K562 (cell line): ENCODE measurements around the gene DDX41. TPM values are rescaled to one million over a fixed set of nuclear protein-coding genes. Genes with fewer than 3 reads are reported as not detected.

Source experiments
- ATF1 ChIP-seq, 2 experiments: fragments of 450-650 bp in 1 of 2; IDR thresholded peaks; 2 replicates each; pipeline ENCODE4 v1.6.1; 2016; ENCODE audit warnings: missing compliant biosample characterization in 1 of 2, missing genetic modification characterization in 1 of 2
- CBFA2T2 ChIP-seq: fragments of 450-650 bp; conservative IDR thresholded peaks from 2 replicates; pipeline ENCODE4 v1.6.1; 2017; ENCODE audit warnings: mild to moderate bottlenecking
- CC2D1A ChIP-seq: fragments of 450-650 bp; IDR thresholded peaks from 2 replicates; pipeline ENCODE4 v1.6.1; 2017; ENCODE audit warnings: mild to moderate bottlenecking
- CEBPG ChIP-seq, 3 experiments: fragments of 200-800 bp in 1 of 3; sonication (Bioruptor generic) in 1 of 3; sonication (generic) in 1 of 3; formaldehyde crosslinking in 1 of 3; IDR thresholded peaks in 2 of 3; conservative IDR thresholded peaks in 1 of 3; 2 replicates each; pipeline versions ENCODE4 v1.6.1 to v1.8.0; 2016 to 2022; ENCODE audit warnings: missing compliant biosample characterization in 2 of 3, missing genetic modification characterization in 2 of 3, mild to moderate bottlenecking in 1 of 3, missing genetic modification reagents in 1 of 3
- CHD1 ChIP-seq: fragments of 200-600 bp; sonication (generic); IDR thresholded peaks from one replicate; pipeline ENCODE4 v1.6.1; 2012; ENCODE audit warnings: mild to moderate bottlenecking, moderate library complexity, low read length, inconsistent platforms
- GABPB1 ChIP-seq: sonication (generic); formaldehyde crosslinking; IDR thresholded peaks from 2 replicates; pipeline ENCODE4 v1.8.0; 2022; ENCODE audit warnings: mild to moderate bottlenecking, missing genetic modification reagents
- HDAC2 ChIP-seq: fragments of 450-650 bp; IDR thresholded peaks from 2 replicates; pipeline ENCODE4 v1.6.1; 2016; ENCODE audit warnings: mild to moderate bottlenecking
- KDM1A ChIP-seq, 2 experiments: fragments of 450-650 bp; IDR thresholded peaks; 2 replicates each; pipeline ENCODE4 v1.6.1; 2016; ENCODE audit warnings: mild to moderate bottlenecking in 2 of 2
- MEF2D ChIP-seq: conservative IDR thresholded peaks from 2 replicates; pipeline ENCODE4 v1.6.1; 2016; ENCODE audit warnings: low read depth, missing genetic modification characterization, missing compliant biosample characterization
- TBL1XR1 ChIP-seq, 2 experiments: IDR thresholded peaks; 2 replicates each; pipeline ENCODE4 v1.6.1; 2012; ENCODE audit warnings: improper control_type of control experiment in 2 of 2, low read length in 2 of 2, mild to moderate bottlenecking in 1 of 2
- ZNF124 ChIP-seq: sonication (generic); formaldehyde crosslinking; IDR thresholded peaks from 2 replicates; pipeline ENCODE4 v1.8.1; 2022; ENCODE audit warnings: missing genetic modification reagents
- ZNF232 ChIP-seq: sonication (generic); formaldehyde crosslinking; IDR thresholded peaks from 2 replicates; pipeline ENCODE4 v1.8.0; 2022; ENCODE audit warnings: mild to moderate bottlenecking, missing genetic modification reagents
- ZNF408 ChIP-seq: fragments of 250-450 bp; sonication (Bioruptor Pico); IDR thresholded peaks from 2 replicates; pipeline ENCODE4 v1.4.0; 2020; ENCODE audit warnings: low read depth, mild to moderate bottlenecking, moderate library complexity
- polyA plus RNA-seq, 8 experiments: library from polyadenylated mRNA; depleted of rRNA in 4 of 8; stranded (reverse) in 5 of 8; unstranded in 3 of 8; fragments of >200 nt; fragmentation: Nextera tagmentation in 2 of 8; fragmentation: Illumina TruSeq in 1 of 8; extraction: Ambion mirVana in 2 of 8; extraction: Trizol in 1 of 8; gene quantifications; 2 replicates each; pipeline versions ENCODE4 v1.2.1 to v1.2.3, GENCODE V29; 2011 to 2014; ENCODE audit warnings: inconsistent platforms in 1 of 8, missing spikeins in 1 of 8
- total RNA-seq, 7 experiments: library from RNA; depleted of rRNA in 6 of 7; stranded (reverse); fragments of >200 nt in 6 of 7; fragmentation: Illumina TruSeq in 2 of 7; extraction: Trizol in 2 of 7; gene quantifications; 2 replicates each; pipeline versions ENCODE4 v1.2.1 to v1.2.3, GENCODE V29; 2011 to 2021; ENCODE audit warnings: low replicate concordance in 1 of 7
- TF ChIP-seq, protein P1 (sequence below): fragments of 450-650 bp; IDR thresholded peaks from 2 replicates; pipeline ENCODE4 v1.6.1; 2017; ENCODE audit warnings: antibody characterized with exemption, mild to moderate bottlenecking

The DDX41 gene
- total and polyA plus RNA-seq, 9 of the 15 experiments (the other 6 are each of a cell fraction or from before 2014, with no cell fraction given), result 38.2 to 284 (median 116) TPM

DNA sequence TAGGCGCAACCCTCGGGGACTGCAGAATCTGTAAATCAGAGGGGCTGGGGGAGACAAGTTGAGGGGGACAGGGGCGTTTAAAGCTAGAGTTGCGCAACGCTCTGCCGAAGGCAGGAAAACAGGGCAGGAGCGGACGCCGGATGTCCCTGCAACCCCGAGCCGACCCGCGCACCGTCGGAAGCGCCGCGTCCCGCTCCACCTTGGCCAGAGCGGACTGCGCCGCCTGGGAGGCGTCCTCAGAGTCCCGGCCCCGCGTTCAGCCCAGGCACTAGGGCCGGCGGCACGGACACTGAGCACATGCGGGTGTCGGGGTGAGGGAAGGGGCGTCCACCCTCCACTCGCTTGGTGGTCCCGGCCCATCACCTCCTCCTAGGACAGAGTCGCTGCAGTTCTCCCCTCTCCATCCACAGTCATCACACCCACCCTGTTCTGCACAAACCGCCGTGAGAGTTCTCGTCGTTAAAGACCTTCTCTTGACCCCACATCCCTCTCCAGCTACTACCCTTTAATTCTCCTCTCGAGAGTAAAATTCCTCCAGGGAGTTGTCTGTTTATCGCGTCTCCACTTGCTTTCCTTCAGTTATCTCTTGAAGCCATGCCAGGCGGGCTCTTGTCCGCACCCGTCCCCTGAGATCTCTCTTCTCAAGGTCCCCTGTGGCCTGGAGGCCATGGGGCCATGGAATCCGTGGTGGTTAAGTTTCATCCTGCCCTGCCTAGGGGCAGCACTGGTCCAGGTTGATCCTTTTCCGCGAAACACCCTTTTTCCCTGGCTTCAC, 18.6 kb downstream of the DDX41 start (continued):
- TF ChIP-seq CEBPG (CRISPR knock-in tag; IDR thresholded peaks at IDR 0.05) (peak; percentile 98), CEBPG (tag; conservative IDR thresholded peaks at IDR 0.05 in 1 of 2, IDR thresholded peaks at IDR 0.05 in 1 of 2) (peak; percentile 96 to 98), CC2D1A (peak; percentile 32; the same call in 1 of the 2 replicates), ZNF408 (CRISPR knock-in tag) (no peak), ZNF232 (0 out of 2 replicates have a peak, but pooled peaks have one; percentile 26), KDM1A (IDR thresholded peaks at IDR 0.05) (0 out of 4 replicates have a peak, but pooled peaks of 1 of the 2 experiments have one; percentile 7), ATF1 (CRISPR knock-in tag; IDR thresholded peaks at IDR 0.05) (no peak), ATF1 (tag; IDR thresholded peaks at IDR 0.05) (0 out of 2 replicates have a peak, but pooled peaks have one; percentile 3), CHD1 (peak; percentile 94), TBL1XR1 (IDR thresholded peaks at IDR 0.05; ENCODE audit: low read length in 2 of 2) (no peak), GABPB1 (CRISPR knock-in tag) (peak; percentile 59; the same call in 1 of the 2 replicates), HDAC2 (0 out of 2 replicates have a peak, but pooled peaks have one; percentile 7), CBFA2T2 (peak; percentile 66), ZNF124 (no peak), MEF2D (tag) (0 out of 2 replicates have a peak, but pooled peaks have one; percentile 24)
- TF ChIP-seq, protein P1, sequence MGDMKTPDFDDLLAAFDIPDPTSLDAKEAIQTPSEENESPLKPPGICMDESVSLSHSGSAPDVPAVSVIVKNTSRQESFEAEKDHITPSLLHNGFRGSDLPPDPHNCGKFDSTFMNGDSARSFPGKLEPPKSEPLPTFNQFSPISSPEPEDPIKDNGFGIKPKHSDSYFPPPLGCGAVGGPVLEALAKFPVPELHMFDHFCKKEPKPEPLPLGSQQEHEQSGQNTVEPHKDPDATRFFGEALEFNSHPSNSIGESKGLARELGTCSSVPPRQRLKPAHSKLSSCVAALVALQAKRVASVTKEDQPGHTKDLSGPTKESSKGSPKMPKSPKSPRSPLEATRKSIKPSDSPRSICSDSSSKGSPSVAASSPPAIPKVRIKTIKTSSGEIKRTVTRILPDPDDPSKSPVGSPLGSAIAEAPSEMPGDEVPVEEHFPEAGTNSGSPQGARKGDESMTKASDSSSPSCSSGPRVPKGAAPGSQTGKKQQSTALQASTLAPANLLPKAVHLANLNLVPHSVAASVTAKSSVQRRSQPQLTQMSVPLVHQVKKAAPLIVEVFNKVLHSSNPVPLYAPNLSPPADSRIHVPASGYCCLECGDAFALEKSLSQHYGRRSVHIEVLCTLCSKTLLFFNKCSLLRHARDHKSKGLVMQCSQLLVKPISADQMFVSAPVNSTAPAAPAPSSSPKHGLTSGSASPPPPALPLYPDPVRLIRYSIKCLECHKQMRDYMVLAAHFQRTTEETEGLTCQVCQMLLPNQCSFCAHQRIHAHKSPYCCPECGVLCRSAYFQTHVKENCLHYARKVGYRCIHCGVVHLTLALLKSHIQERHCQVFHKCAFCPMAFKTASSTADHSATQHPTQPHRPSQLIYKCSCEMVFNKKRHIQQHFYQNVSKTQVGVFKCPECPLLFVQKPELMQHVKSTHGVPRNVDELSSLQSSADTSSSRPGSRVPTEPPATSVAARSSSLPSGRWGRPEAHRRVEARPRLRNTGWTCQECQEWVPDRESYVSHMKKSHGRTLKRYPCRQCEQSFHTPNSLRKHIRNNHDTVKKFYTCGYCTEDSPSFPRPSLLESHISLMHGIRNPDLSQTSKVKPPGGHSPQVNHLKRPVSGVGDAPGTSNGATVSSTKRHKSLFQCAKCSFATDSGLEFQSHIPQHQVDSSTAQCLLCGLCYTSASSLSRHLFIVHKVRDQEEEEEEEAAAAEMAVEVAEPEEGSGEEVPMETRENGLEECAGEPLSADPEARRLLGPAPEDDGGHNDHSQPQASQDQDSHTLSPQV, result 0 out of 2 replicates have a peak, but pooled peaks have one; percentile 58
